Epidermal melanocyte (primary cell): ENCODE data around the gene C1QTNF7.

Source experiments
- DNase-seq: peaks from one replicate; pipeline ENCODE4 v3.0.0; 2011; ENCODE audit warnings: low spot score; ENCODE audit not compliant: insufficient read length

Gene C1QTNF7

GRCh38 chr4:15413623-15414019 lies 14.2 kb upstream of the C1QTNF7 start:
- DNase-seq: no peak

DNA sequence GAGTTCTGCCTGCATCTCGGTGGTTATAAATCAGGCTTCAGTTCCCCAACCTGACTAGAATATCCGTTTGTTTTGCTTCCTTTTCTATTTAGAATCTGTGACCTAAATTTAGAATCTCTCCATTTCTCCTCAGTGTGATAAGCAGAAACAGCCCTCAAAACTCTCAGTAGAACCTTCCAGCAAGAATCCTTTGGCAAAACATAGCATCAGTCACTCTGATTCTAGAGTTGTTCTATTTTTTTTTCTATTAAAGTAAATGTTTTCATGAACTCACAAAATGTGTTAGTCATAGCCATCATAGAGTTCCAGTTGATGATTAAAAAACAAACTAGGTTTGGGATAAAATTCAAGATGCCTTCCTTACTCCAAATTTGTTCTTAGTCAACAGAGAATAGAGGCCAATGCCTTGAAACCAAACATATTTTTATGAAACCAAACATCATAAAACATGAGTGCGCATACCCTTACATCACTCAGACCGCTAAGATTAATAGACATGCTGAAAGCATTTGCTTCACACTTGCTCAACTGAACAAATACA lies 13.2 kb upstream of the C1QTNF7 start:
- DNase-seq: no peak

GRCh38 chr4:15416357-15417232 lies 11.2 kb upstream of the C1QTNF7 start:
- no peak for DNase-seq

DNA sequence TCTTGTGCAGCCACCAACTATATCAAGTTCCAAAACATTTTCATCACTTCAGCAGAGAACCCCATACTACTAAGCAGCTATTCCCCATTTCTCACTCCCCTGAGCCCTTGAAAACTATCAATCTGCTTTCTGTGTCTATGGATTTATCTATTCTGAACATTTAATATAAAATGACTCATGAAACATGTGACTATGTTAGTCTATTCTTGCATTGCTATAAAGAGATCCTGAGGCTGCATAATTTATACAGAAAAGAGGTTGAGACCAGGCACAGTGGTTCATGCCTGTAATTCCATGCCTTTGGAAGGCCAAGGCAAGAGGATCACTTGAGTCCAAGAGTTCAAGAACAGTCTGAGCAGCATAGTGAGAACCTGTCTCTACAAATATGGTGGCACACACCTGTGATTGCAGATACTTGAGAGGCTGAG lies 10.6 kb upstream of the C1QTNF7 start:
- DNase-seq: no peak

GRCh38 chr4:15418956-15419355 lies 8.9 kb upstream of the C1QTNF7 start:
- no peak for DNase-seq

DNA sequence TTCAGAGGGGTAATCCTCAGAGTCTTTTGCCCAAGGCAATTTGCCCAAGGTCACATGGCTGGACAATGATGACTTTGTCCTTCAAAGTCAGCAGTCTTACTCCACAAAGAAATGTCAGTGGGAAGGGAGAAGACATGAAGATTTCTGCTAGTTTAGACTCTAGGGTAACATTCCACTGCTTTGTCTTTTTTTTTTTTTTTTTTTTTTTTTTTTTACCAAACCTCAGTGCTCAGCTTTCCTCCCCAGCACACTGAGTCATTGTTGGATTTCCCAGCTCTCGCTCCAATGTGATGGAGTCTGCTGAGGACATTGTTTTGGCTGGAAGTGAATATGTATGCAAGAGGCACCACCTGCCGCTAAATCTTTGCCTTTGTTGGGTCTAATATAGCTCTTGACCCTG lies 7.2 kb upstream of the C1QTNF7 start:
- DNase-seq: peak; percentile 33

GRCh38 chr4:15423285-15423711 lies 4.5 kb upstream of the C1QTNF7 start:
- no peak for DNase-seq

GRCh38 chr4:15425520-15425919 lies 2.3 kb upstream of the C1QTNF7 start:
- no peak for DNase-seq

DNA sequence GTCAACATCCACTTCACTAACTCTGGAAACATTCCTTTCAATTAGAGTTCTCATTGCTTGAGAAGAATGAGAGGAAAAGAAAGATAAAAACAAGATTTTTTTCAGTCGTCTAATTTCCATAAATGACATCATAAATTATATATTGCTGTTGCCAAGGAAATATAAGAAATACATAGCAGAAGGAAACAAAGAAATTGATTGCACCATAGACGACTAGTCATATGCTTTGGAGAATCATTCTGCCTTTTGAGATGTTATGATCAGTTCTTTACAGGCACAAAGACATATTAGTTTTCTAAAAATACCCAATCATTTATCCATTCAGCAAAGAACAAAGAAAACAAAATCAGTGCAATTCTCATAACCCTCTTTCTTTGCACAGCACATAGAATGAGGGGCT lies 672 bp upstream of the C1QTNF7 start:
- no peak for DNase-seq

- no peak for DNase-seq
Observed at GRCh38 chr4:15428611-15429010, 778 bp downstream of the C1QTNF7 start.

DNA sequence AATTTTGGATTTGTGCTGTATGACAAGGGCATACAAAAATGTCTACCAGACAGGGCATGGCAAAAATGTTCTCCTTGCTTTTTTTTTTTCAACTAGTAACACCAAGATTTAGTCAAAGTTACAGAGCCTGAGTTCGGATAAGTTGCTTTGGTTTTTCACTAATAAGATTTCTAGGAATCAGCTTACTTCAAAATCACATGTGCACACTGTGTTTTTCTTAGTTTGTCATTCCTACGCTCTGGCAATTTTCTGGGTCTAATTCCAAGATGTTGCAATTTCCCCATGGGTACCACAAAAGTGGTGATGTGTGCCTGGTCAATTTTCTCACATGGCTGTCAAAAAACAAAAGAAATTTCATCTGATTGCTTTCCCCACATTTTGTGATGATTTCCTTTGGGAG lies 6.3 kb downstream of the C1QTNF7 start:
- no peak for DNase-seq

DNA sequence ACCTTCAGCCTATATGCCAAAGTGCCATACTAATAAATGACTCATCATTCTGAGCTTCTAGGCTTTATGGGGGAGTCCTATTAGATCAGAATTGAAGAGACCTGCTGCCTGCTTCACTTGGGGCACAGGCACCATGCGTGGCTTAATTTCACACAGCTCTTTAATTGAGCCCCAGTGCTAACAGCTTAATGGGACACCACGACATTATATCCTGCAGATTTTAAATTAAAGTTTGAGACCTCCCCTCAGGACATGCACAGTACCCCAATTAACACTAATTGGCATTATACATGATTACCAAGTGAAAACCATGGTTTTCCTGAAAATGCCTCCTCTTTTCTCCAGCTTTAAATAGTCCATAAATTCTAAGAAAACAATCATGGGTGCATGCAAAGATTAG lies 6.8 kb downstream of the C1QTNF7 start:
- DNase-seq: no peak

- no peak for DNase-seq
Observed at GRCh38 chr4:15436513-15436912, 8.7 kb downstream of the C1QTNF7 start.

- DNase-seq: no peak
Observed at GRCh38 chr4:15438939-15439524, 11.2 kb downstream of the C1QTNF7 start.

DNA sequence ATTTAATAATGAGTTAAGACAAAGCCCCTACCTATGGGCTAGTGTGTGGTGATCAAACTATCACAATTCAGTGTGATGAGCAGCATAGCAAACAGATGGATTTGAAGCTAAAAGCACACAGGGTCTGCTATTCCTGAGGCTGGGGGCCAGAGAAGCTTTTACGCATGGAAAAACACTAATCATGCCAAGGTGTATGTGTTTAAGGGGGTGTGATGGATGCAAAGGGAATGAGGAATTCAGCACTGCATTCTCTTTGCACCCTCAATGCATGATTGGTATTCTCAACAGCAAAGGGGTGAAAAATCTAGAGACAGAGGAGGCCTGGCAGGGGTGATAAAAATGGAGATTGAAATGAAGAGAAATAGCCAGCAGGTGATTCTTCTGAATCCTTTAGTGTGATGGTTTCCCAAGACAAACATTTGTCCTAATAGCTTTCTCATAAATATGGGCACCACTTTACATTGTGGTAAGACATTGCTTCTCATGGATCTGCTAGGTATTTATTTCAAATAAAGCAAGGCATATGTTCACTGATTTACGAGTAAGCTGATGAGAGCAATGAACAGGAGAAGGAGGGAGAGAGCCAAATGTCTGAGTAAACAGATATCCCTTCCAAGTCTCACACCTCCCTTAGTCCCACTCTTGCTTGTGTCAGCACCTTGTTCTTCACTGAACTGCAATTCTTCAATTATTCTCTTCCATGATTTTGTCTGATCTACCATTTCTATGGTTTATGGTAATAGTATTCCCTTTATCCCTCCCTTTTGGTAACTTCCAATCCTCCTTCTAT lies 15.7 kb downstream of the C1QTNF7 start:
- DNase-seq: no peak

- no peak for DNase-seq
Observed at GRCh38 chr4:15444276-15444675, 16.4 kb downstream of the C1QTNF7 start.

DNA sequence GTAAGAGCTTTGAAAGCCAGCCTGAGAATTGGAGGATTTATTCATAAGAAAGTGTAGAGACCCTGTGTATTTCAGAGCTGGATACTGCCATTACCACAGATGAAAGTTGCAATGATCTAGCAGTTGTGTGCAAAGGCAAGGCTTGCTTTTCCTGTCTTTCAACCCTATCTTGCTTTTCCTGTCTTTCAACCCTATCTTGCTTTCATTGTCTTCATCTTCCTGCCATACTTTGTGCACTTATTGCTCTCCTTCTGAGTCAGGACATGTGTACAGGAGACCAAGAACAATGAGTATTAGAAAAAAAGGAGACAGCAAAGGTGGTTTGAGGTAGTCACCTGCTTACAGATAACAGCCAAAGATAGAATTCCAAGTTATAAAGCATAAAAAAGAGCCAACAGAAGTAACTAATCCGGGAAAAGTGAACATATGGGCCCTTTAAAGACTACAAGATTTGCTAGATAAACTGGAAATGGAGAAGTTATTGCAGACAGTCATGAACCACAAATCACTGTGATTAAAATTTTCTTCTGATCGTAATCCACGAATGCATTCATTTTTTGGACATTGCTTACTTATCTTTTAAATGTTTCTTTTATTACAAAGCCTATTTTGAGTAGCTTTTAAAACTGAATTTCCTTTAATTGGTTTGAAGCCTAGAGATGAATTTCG lies 17.2 kb downstream of the C1QTNF7 start:
- DNase-seq: no peak

DNA sequence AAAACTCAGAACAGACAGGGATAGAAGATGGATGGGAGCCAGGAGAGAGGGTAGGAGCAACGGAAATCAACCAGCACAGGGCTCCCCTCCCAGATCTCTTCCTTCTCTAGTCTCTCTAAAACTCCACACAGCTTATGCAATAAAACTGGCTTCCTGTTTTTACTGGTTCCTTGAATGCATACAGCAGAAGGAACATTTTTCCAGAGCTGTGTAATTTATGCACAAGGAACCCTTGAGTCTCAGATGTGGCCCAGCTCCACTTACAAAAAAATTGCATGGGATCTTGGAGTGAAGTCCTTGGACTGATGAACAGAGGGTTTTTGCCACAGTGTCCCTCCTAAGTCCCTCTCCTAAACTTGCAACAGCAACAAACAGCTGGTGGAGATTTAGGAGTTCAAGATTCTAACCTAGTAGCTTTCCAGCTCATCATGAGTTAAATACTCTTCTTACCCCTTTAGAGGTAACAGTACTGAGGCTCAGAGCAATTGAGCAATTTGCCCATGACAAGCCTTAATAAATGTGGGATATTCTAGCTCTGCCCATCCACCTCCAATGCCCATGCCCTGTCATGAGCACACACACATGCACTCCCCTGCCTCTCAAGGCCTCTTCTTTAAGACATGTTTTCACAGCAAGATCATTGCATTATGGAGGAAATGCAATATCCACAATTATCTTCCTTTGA lies 23.5 kb downstream of the C1QTNF7 start:
- DNase-seq: no peak

- peak; percentile 51 for DNase-seq
Observed at GRCh38 chr4:15451866-15452765, 24.3 kb downstream of the C1QTNF7 start.

DNA sequence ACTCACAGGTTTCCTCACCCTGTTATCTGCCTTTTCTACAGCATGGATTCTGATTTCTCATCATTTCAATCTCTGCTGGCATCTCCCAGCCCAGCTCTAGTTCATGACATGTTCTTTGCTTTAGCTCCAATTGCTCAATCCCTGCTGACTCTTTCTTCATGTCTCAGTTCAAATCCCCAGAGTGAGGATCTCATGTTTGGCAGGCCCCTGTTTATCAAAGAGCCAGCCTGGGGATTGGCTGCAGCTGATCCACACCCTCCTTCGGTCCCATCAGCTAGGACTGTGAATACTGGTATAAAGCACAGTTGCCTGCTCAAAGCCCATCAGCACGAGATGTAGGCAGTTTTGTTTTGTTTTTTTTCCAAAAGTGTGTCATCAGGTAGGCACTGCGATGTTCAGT lies 27.5 kb downstream of the C1QTNF7 start:
- DNase-seq: no peak
